SU-DHL-6 (cell line): ENCODE data around the gene MTERF2.

Experiments
- H2AFZ ChIP-seq: fragments of 200-600 bp; sonication (generic); 2 replicates; pipeline ENCODE4 v1.6.1; 2014; ENCODE audit warnings: low read depth, mild to moderate bottlenecking, moderate library complexity, mixed read lengths, antibody characterized with exemption, low read length; ENCODE audit not compliant: severe bottlenecking
- H3F3A ChIP-seq: fragments of 200-600 bp; shearing (Covaris generic); 2 replicates; pipeline ENCODE4 v1.6.0; 2016; ENCODE audit warnings: antibody characterized with exemption, mild to moderate bottlenecking; ENCODE audit not compliant: insufficient read depth
- H3K27ac ChIP-seq: fragments of 200-600 bp; sonication (generic); 2 replicates; pipeline ENCODE4 v1.5.1; 2016; ENCODE audit warnings: low read depth, mild to moderate bottlenecking, low read length, moderate library complexity, mixed read lengths
- H3K27me3 ChIP-seq: fragments of 200-600 bp; sonication (generic), shearing (Covaris generic); 2 replicates; pipeline ENCODE4 v1.6.0; 2014; ENCODE audit warnings: mild to moderate bottlenecking, low read length
- H3K36me3 ChIP-seq: fragments of 200-600 bp; sonication (generic); 2 replicates; pipeline ENCODE4 v1.6.1; 2014; ENCODE audit warnings: mild to moderate bottlenecking, low read length, mixed read lengths
- H3K4me2 ChIP-seq: fragments of 300-600, 200-600 bp; shearing (Covaris generic), sonication (generic); 2 replicates; pipeline ENCODE4 v1.6.0; 2014; ENCODE audit warnings: low read length, low read depth, mild to moderate bottlenecking; ENCODE audit not compliant: poor library complexity, severe bottlenecking
- H3K4me3 ChIP-seq: fragments of 200-600 bp; sonication (generic); 2 replicates; pipeline ENCODE4 v1.5.1; 2014; ENCODE audit warnings: antibody characterized with exemption, low read length, mild to moderate bottlenecking, mixed read lengths; ENCODE audit not compliant: insufficient read depth, poor library complexity, severe bottlenecking
- H3K79me2 ChIP-seq: fragments of 200-600 bp; sonication (generic); 2 replicates; pipeline ENCODE4 v1.6.1; 2014; ENCODE audit warnings: mild to moderate bottlenecking, low read length, moderate library complexity; ENCODE audit not compliant: insufficient read depth
- H3K9ac ChIP-seq: fragments of 200-600 bp; sonication (generic); 2 replicates; pipeline ENCODE4 v1.7.0; 2014; ENCODE audit warnings: mild to moderate bottlenecking, low read length
- H3K9me2 ChIP-seq: fragments of 200-600 bp; sonication (generic); replicated peaks from 2 replicates; pipeline ENCODE4 v1.6.1; 2014; ENCODE audit warnings: low read length; ENCODE audit not compliant: insufficient read depth
- H3K9me3 ChIP-seq: fragments of 200-600 bp; sonication (generic); 2 replicates; pipeline ENCODE4 v1.6.1; 2014; ENCODE audit warnings: low read length, mixed read lengths; ENCODE audit not compliant: insufficient read depth
- H4K20me1 ChIP-seq: fragments of 200-600 bp; sonication (generic); 2 replicates; pipeline ENCODE4 v1.6.1; 2014; ENCODE audit warnings: low read depth, mild to moderate bottlenecking, antibody characterized with exemption, low read length, moderate library complexity, mixed read lengths
- EZH2phosphoT487 ChIP-seq: fragments of 200-600 bp; sonication (generic), shearing (Covaris generic); conservative IDR thresholded peaks from 2 replicates; pipeline ENCODE4 v1.6.1; 2018; ENCODE audit warnings: mild to moderate bottlenecking, antibody characterized with exemption, low read length, moderate library complexity, mixed read lengths
- TF ChIP-seq, protein P1 (sequence below): fragments of 200-600 bp; sonication (generic); IDR thresholded peaks from one replicate; pipeline ENCODE4 v1.5.1; 2017; ENCODE audit warnings: antibody characterized with exemption, mild to moderate bottlenecking, low read length, moderate library complexity; ENCODE audit not compliant: insufficient read depth, poor library complexity, severe bottlenecking

Gene MTERF2

DNA sequence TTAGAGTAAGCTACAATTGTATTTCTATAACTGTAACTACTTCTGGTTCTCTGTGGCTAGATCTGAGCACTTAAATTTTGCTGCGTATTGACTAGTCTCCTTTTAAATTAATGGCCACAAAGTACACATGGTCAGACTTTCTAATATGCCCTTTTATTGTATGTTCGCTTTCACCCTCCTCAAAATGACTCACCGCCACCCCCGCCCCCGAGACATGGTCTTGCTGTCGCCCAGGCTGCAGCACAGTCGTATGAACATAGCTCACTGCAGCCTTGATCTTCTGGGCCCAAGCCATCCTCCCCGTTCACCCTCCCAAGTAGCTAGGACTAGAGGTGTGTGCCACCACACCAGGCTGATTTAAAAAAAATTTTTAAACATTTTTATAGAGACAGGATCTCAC lies 11.8 kb downstream of the MTERF2 start:
- Histone ChIP-seq H3K4me3 (no peak overlapping the region), H3K9me2 (no peaks in the 10 kb centered on the region), H3K27ac (peak overlapping the region; percentile 58), H3K27me3 (no peaks in the 10 kb centered on the region), H3K36me3 (peaks cover 19% of the 10 kb centered on the region; the same call in 1 of the 2 replicates), H3K9me3 (no peaks in the 10 kb centered on the region), H3K9ac (peak overlapping the region; percentile 13; the same call in 1 of the 2 replicates), H3K4me2 (peak overlapping the region; percentile 46), H2AFZ (no peak overlapping the region), H3F3A (no peaks in the 10 kb centered on the region), H4K20me1 (no peaks in the 10 kb centered on the region), H3K79me2 (no peaks in the 10 kb centered on the region; the same call in 1 of the 2 replicates)
- no peak for TF ChIP-seq EZH2phosphoT487
- TF ChIP-seq, protein P1, sequence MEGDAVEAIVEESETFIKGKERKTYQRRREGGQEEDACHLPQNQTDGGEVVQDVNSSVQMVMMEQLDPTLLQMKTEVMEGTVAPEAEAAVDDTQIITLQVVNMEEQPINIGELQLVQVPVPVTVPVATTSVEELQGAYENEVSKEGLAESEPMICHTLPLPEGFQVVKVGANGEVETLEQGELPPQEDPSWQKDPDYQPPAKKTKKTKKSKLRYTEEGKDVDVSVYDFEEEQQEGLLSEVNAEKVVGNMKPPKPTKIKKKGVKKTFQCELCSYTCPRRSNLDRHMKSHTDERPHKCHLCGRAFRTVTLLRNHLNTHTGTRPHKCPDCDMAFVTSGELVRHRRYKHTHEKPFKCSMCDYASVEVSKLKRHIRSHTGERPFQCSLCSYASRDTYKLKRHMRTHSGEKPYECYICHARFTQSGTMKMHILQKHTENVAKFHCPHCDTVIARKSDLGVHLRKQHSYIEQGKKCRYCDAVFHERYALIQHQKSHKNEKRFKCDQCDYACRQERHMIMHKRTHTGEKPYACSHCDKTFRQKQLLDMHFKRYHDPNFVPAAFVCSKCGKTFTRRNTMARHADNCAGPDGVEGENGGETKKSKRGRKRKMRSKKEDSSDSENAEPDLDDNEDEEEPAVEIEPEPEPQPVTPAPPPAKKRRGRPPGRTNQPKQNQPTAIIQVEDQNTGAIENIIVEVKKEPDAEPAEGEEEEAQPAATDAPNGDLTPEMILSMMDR = no peak

DNA sequence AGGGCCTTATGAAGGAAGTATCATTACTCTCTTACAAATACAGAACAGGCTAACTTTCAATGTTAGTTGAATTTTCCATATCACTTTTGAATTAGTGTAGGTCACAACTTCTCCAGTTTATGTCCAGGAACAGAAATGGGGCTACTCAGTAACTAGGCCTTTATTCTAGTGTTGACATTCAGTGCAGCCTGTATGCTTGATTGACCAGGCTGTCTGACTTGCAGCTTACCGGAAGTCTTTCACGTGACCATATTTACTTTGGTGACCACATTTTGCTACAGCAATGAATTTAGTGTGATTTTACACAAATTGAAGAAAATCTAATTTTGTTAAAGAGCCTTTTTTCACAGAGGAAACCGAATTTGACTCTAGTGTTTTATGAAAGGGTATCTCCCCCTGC lies 12.4 kb downstream of the MTERF2 start:
- Histone ChIP-seq H3K36me3 (peaks cover 19% of the 10 kb centered on the region; the same call in 1 of the 2 replicates), H3K27ac (peak overlapping the region; percentile 58), H3K79me2 (no peaks in the 10 kb centered on the region; the same call in 1 of the 2 replicates), H3K27me3 (no peaks in the 10 kb centered on the region), H3K9me3 (no peaks in the 10 kb centered on the region), H2AFZ (no peak overlapping the region), H4K20me1 (no peaks in the 10 kb centered on the region), H3F3A (no peaks in the 10 kb centered on the region), H3K9ac (peak overlapping the region; percentile 13; the same call in 1 of the 2 replicates), H3K4me3 (no peak overlapping the region), H3K4me2 (peak overlapping the region; percentile 46), H3K9me2 (no peaks in the 10 kb centered on the region)
- TF ChIP-seq, protein P1 = no peak
- TF ChIP-seq EZH2phosphoT487 = no peak

DNA sequence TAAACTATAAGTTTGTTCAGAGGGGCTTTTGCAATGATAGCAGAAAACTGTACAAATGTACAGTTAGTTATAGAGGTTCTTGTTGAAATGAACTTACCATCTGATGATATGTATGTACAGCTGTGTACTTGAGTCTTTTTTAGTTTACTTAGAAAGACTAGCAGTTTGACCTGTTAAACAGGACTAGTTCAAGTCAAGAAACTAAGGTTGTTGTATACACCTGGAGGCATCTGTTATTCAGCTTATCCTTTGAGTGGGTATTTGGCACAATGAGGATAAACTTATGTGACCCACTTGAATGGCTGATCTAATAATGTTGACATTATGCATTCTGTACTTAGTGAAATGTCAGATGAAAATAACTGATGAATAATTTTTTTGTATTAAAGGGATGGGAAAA lies 13.4 kb downstream of the MTERF2 start:
- H3K79me2 ChIP-seq = no peaks in the 10 kb centered on the region; the same call in 1 of the 2 replicates
- H3K9ac ChIP-seq = no peak overlapping the region
- no peak overlapping the region for H3K4me3 ChIP-seq
- H3K9me3 ChIP-seq = no peaks in the 10 kb centered on the region
- H3K9me2 ChIP-seq = no peaks in the 10 kb centered on the region
- H3F3A ChIP-seq = no peaks in the 10 kb centered on the region
- H2AFZ ChIP-seq = no peak overlapping the region
- H3K27me3 ChIP-seq = no peaks in the 10 kb centered on the region
- H3K4me2 ChIP-seq = peak overlapping the region; percentile 46
- H4K20me1 ChIP-seq = no peaks in the 10 kb centered on the region
- peaks cover 20% of the 10 kb centered on the region; the same call in 1 of the 2 replicates for H3K36me3 ChIP-seq
- TF ChIP-seq, protein P1 = no peak
- no peak for TF ChIP-seq EZH2phosphoT487
- no peak overlapping the region for H3K27ac ChIP-seq
